ENCODE results near the gene ALG3.

The ALG3 gene

GRCh38 chr3:184196536-184196935 lies 52.2 kb downstream of the ALG3 start:
- DNase-seq (ENCODE audit: low read depth, low spot score): no peak

DNA sequence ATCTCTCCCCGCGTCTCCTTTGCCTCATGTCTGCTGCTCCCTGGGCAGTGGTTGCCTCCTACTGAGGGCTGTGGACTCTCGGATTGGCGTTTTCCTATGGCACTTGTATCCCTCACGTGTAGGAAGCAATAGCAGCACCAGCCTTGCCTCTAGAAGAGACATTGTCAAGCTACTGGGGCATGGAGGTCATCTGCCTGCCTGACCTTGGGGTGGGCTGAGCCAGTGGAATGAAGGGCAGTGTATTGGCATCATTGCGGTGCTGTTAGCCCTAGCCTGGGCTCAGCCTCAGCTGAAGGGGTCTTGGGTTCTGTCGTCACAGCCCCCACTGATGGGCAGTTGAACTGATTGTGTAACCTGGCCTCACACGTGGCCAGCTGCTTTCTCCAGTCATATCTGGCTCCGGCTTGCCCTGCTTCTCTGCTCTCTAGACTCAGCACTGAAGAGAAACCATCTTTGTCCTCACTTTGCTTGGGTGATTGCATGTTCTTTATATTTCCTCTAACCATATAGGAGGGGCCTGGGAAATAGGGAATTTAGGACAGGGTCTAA lies 54.7 kb downstream of the ALG3 start:
- no peak for DNase-seq (ENCODE audit: low read depth, low spot score)

- DNase-seq (ENCODE audit: low read depth, low spot score): no peak
These were observed 55.9 kb downstream of the ALG3 start for GRCh38 chr3:184192889-184193288.

All from iPS DF 19.7 (cell line).